Measurements from ENCODE around the gene KCTD16. TPM values are rescaled to one million over a fixed set of nuclear protein-coding genes. Genes with fewer than 3 reads are reported as not detected.

Gene KCTD16
- total RNA-seq, 2 donors from 2014 or later, result 0.29 to 0.44 TPM

DNA sequence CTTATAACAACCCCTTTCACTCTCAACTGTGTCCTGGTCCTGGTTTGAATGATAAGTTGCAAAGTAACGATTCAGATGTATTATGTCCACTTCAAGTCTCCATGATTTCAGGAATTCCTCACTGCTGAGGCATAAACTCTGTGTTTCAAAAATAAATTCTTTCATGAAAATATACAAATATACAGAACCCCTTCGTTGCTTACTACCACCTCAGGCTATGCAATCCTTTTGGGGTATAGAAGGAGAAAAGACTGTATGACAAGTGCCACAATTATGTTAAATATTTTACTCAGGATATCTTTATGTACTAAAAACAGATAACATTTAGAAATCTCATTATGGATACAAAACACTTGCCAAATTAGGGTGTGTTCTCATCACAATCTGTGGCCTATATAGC lies 190.7 kb downstream of the KCTD16 start:
- H3K9me3 ChIP-seq (ENCODE audit: control insufficient read depth, low read length), result no peaks in the 10 kb centered on the region
- no peaks in the 10 kb centered on the region for H3K36me3 ChIP-seq (ENCODE audit: control insufficient read depth, insufficient read depth, low read length)
- peaks cover 36% of the 10 kb centered on the region for H3K27me3 ChIP-seq (ENCODE audit: control insufficient read depth, insufficient read depth, low read length, poor library complexity, severe bottlenecking)
- H3K27me3 Mint-ChIP-seq (ENCODE audit: insufficient read depth), result peaks cover 84% of the 10 kb centered on the region
- no peak for DNase-seq
- H3K4me1 Mint-ChIP-seq, result peaks cover 11% of the 10 kb centered on the region
- H3K4me3 Mint-ChIP-seq, result no peak overlapping the region
- H3K9ac ChIP-seq (ENCODE audit: extremely low read depth, low read length, poor library complexity, severe bottlenecking), result no peak overlapping the region
- no peak overlapping the region for H3K27ac Mint-ChIP-seq
- WGBS, 2 experiments (ENCODE audit: insufficient coverage in 1 of 2, insufficient read length in 1 of 2), result 89 to 93% methylated on average over 1 of the region's 2 CpGs
- TF ChIP-seq, protein P1, sequence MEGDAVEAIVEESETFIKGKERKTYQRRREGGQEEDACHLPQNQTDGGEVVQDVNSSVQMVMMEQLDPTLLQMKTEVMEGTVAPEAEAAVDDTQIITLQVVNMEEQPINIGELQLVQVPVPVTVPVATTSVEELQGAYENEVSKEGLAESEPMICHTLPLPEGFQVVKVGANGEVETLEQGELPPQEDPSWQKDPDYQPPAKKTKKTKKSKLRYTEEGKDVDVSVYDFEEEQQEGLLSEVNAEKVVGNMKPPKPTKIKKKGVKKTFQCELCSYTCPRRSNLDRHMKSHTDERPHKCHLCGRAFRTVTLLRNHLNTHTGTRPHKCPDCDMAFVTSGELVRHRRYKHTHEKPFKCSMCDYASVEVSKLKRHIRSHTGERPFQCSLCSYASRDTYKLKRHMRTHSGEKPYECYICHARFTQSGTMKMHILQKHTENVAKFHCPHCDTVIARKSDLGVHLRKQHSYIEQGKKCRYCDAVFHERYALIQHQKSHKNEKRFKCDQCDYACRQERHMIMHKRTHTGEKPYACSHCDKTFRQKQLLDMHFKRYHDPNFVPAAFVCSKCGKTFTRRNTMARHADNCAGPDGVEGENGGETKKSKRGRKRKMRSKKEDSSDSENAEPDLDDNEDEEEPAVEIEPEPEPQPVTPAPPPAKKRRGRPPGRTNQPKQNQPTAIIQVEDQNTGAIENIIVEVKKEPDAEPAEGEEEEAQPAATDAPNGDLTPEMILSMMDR (conservative IDR thresholded peaks at IDR 0.05), result no peak
- H3K9me3 Mint-ChIP-seq, result no peaks in the 10 kb centered on the region
- no peaks in the 10 kb centered on the region for H3K4me1 ChIP-seq (ENCODE audit: control insufficient read depth, insufficient read depth, low read length)
- H3K36me3 Mint-ChIP-seq (ENCODE audit: low read depth), result no peaks in the 10 kb centered on the region
- no peak overlapping the region for H3K4me3 ChIP-seq (ENCODE audit: low read length)
- no peak overlapping the region for H3K27ac ChIP-seq (ENCODE audit: low read depth, low read length)

DNA sequence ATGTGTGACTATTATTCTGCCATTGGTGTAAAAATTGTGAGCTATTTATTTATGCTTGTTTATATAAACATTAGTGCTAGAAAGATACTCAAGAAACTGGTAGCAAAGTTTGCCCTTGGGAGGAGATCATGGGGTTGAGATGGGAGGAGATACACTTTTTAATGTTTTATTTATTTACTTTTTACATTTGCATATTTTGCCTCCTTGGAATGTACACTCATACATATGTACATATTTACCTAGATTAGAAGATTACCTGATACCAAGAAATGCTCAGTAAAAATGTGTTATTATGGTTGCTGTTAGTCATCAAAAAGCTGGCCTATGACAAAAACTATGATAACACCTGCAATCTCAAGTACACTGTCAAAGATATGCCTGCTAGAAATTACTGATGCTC lies 195.2 kb downstream of the KCTD16 start:
- TF ChIP-seq, protein P1 (conservative IDR thresholded peaks at IDR 0.05), result no peak
- Mint-ChIP-seq H3K4me1 (no peaks in the 10 kb centered on the region), H3K9me3 (no peaks in the 10 kb centered on the region), H3K27me3 (ENCODE audit: insufficient read depth) (peaks cover 58% of the 10 kb centered on the region), H3K27ac (no peak overlapping the region), H3K4me3 (no peak overlapping the region), H3K36me3 (ENCODE audit: low read depth) (no peaks in the 10 kb centered on the region)
- Histone ChIP-seq H3K9me3 (ENCODE audit: control insufficient read depth, low read length) (no peaks in the 10 kb centered on the region), H3K9ac (ENCODE audit: extremely low read depth, low read length, poor library complexity, severe bottlenecking) (no peak overlapping the region), H3K36me3 (ENCODE audit: control insufficient read depth, insufficient read depth, low read length) (no peaks in the 10 kb centered on the region), H3K27me3 (ENCODE audit: control insufficient read depth, insufficient read depth, low read length, poor library complexity, severe bottlenecking) (peaks cover 8% of the 10 kb centered on the region), H3K27ac (ENCODE audit: low read depth, low read length) (no peak overlapping the region), H3K4me1 (ENCODE audit: control insufficient read depth, insufficient read depth, low read length) (no peaks in the 10 kb centered on the region), H3K4me3 (ENCODE audit: low read length) (no peak overlapping the region)
- no peak for DNase-seq

DNA sequence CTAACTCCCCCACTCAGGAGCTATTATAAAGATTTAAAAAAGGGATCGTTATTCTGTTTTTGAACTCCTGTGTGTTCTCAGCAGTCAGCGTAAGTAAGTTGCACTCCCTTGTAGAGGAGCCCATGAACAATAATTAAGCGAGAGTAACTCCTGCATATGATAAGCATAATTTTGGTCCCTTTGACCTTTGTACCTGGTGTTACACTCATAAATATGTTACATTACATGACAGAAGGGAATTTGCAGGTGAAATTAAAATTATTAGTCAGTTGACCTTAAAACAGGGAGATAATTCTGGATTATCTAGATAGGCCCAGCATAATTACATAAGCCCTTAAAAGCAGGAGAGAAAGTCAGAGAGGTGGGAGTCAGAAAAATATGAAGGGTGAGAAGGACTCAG lies 197.3 kb downstream of the KCTD16 start:
- Mint-ChIP-seq H3K9me3 (no peaks in the 10 kb centered on the region), H3K36me3 (ENCODE audit: low read depth) (no peaks in the 10 kb centered on the region), H3K4me3 (no peak overlapping the region), H3K27ac (no peak overlapping the region), H3K27me3 (ENCODE audit: insufficient read depth) (peaks cover 53% of the 10 kb centered on the region), H3K4me1 (no peaks in the 10 kb centered on the region)
- H3K27me3 ChIP-seq (ENCODE audit: control insufficient read depth, insufficient read depth, low read length, poor library complexity, severe bottlenecking), result peaks cover 8% of the 10 kb centered on the region
- no peaks in the 10 kb centered on the region for H3K36me3 ChIP-seq (ENCODE audit: control insufficient read depth, insufficient read depth, low read length)
- H3K27ac ChIP-seq (ENCODE audit: low read depth, low read length), result no peak overlapping the region
- 93 to 100% methylated on average over 3 of the region's 3 CpGs for WGBS, 2 experiments (ENCODE audit: insufficient coverage in 1 of 2, insufficient read length in 1 of 2)
- H3K9ac ChIP-seq (ENCODE audit: extremely low read depth, low read length, poor library complexity, severe bottlenecking), result no peak overlapping the region
- TF ChIP-seq, protein P1 (conservative IDR thresholded peaks at IDR 0.05), result no peak
- no peaks in the 10 kb centered on the region for H3K4me1 ChIP-seq (ENCODE audit: control insufficient read depth, insufficient read depth, low read length)
- H3K4me3 ChIP-seq (ENCODE audit: low read length), result no peak overlapping the region
- no peaks in the 10 kb centered on the region for H3K9me3 ChIP-seq (ENCODE audit: control insufficient read depth, low read length)
- no peak for DNase-seq

Measured in endodermal cell (in vitro differentiated cells).